H9 (cell line): ENCODE measurements around the gene AADAT. TPM values are rescaled to one million over a fixed set of nuclear protein-coding genes. Genes with fewer than 3 reads are reported as not detected.

Experiments used
- DNase-seq: peaks from one replicate; pipeline ENCODE4 v3.0.0-alpha.2; 2017
- H2AFZ ChIP-seq: one replicate; pipeline ENCODE4 v1.6.1; 2013; ENCODE audit warnings: mild to moderate bottlenecking, low read length, control low read depth, moderate library complexity
- H2AK5ac ChIP-seq: 2 replicates; pipeline ENCODE4 v1.6.1; 2013; ENCODE audit warnings: low read length, control low read depth, mixed read lengths; ENCODE audit not compliant: insufficient read length
- H2BK120ac ChIP-seq: one replicate; pipeline ENCODE4 v1.6.1; 2013; ENCODE audit warnings: low read depth, mild to moderate bottlenecking, low read length, control low read depth, inconsistent platforms; ENCODE audit not compliant: poor library complexity, severe bottlenecking
- H2BK12ac ChIP-seq: 2 replicates; pipeline ENCODE4 v1.6.1; 2013; ENCODE audit warnings: low read length, control low read depth, mixed read lengths, low read depth; ENCODE audit not compliant: insufficient read length
- H2BK15ac ChIP-seq: 2 replicates; pipeline ENCODE4 v1.6.1; 2013; ENCODE audit warnings: low read depth, low read length, control low read depth
- H2BK20ac ChIP-seq: one replicate; pipeline ENCODE4 v1.6.1; 2013; ENCODE audit warnings: low read depth, mild to moderate bottlenecking, low read length, control low read depth, inconsistent platforms; ENCODE audit not compliant: poor library complexity, severe bottlenecking
- H2BK5ac ChIP-seq: 2 replicates; pipeline ENCODE4 v1.6.1; 2013; ENCODE audit warnings: low read length, control low read depth, mixed read lengths; ENCODE audit not compliant: insufficient read length
- H3K14ac ChIP-seq: 2 replicates; pipeline ENCODE4 v1.6.1; 2013; ENCODE audit warnings: low read length, control low read depth; ENCODE audit not compliant: insufficient read depth
- H3K18ac ChIP-seq: 2 replicates; pipeline ENCODE4 v1.6.1; 2013; ENCODE audit warnings: low read depth, mild to moderate bottlenecking, mixed read lengths, low read length, control low read depth; ENCODE audit not compliant: insufficient read length
- H3K23ac ChIP-seq: 2 replicates; pipeline ENCODE4 v1.6.1; 2013; ENCODE audit warnings: low read length, control low read depth, mixed read lengths, low read depth; ENCODE audit not compliant: insufficient read length
- H3K23me2 ChIP-seq: 2 replicates; pipeline ENCODE4 v1.6.1; 2013; ENCODE audit warnings: low read depth, mild to moderate bottlenecking, mixed read lengths, low read length, control low read depth; ENCODE audit not compliant: insufficient read length, poor library complexity, severe bottlenecking
- H3K27ac ChIP-seq: 2 replicates; pipeline ENCODE4 v1.5.1; 2013; ENCODE audit warnings: low read length, control low read depth, mixed read lengths, low read depth; ENCODE audit not compliant: insufficient read length
- H3K27me3 ChIP-seq: 2 replicates; pipeline ENCODE4 v1.6.1; 2013; ENCODE audit warnings: low read length, control low read depth, inconsistent platforms; ENCODE audit not compliant: insufficient read depth
- H3K4ac ChIP-seq: 2 replicates; pipeline ENCODE4 v1.6.1; 2013; ENCODE audit warnings: low read depth, mild to moderate bottlenecking, control low read depth, inconsistent platforms, low read length, moderate library complexity
- H3K4me1 ChIP-seq: 2 replicates; pipeline ENCODE4 v1.6.1; 2013; ENCODE audit warnings: low read length, control low read depth, inconsistent platforms; ENCODE audit not compliant: insufficient read depth
- H3K4me2 ChIP-seq: 2 replicates; pipeline ENCODE4 v1.6.1; 2013; ENCODE audit warnings: low read length, control low read depth, mixed read lengths; ENCODE audit not compliant: insufficient read length, insufficient read depth
- H3K56ac ChIP-seq: 2 replicates; pipeline ENCODE4 v1.6.1; 2013; ENCODE audit warnings: low read depth, mild to moderate bottlenecking, mixed read lengths, low read length, control low read depth; ENCODE audit not compliant: insufficient read length
- H3K79me1 ChIP-seq: 2 replicates; pipeline ENCODE4 v1.6.1; 2013; ENCODE audit warnings: low read depth, mild to moderate bottlenecking, moderate library complexity, low read length, control low read depth, inconsistent platforms; ENCODE audit not compliant: insufficient read depth, poor library complexity, severe bottlenecking
- H3K79me2 ChIP-seq: 2 replicates; pipeline ENCODE4 v1.6.1; 2013; ENCODE audit warnings: low read length, control low read depth, inconsistent platforms; ENCODE audit not compliant: insufficient read depth
- H3K9ac ChIP-seq: 2 replicates; pipeline ENCODE4 v1.6.1; 2013; ENCODE audit warnings: low read length, control low read depth, mixed read lengths; ENCODE audit not compliant: insufficient read length; ENCODE audit errors: extremely low read depth
- H3K9me3 ChIP-seq: one replicate; pipeline ENCODE4 v1.6.1; 2013; ENCODE audit warnings: low read depth, low read length, inconsistent platforms; ENCODE audit not compliant: control insufficient read depth
- H3T11ph ChIP-seq: one replicate; pipeline ENCODE4 v1.6.1; 2013; ENCODE audit warnings: mild to moderate bottlenecking, low read length, control low read depth, inconsistent platforms
- H4K20me1 ChIP-seq: one replicate; pipeline ENCODE4 v1.6.1; 2013; ENCODE audit not compliant: control insufficient read depth, insufficient read length, insufficient read depth
- H4K5ac ChIP-seq: 2 replicates; pipeline ENCODE4 v1.6.1; 2013; ENCODE audit warnings: low read depth, mild to moderate bottlenecking, mixed read lengths, low read length, control low read depth; ENCODE audit not compliant: insufficient read length
- H4K8ac ChIP-seq: replicated peaks from 2 replicates; pipeline ENCODE4 v1.6.1; 2013; ENCODE audit warnings: low read length, control low read depth, mixed read lengths, low read depth; ENCODE audit not compliant: insufficient read length
- H4K91ac ChIP-seq: 2 replicates; pipeline ENCODE4 v1.6.1; 2013; ENCODE audit warnings: low read depth, mild to moderate bottlenecking, moderate library complexity, mixed read lengths, low read length, control low read depth; ENCODE audit not compliant: insufficient read length
- H3K27ac Mint-ChIP-seq, 3 experiments: 2 replicates in 2 of 3; 3 replicates in 1 of 3; pipeline ENCODE4 v1.8.0; 2020 to 2021; ENCODE audit warnings: mixed read lengths in 3 of 3, mild to moderate bottlenecking in 1 of 3, moderate library complexity in 1 of 3
- H3K27me3 Mint-ChIP-seq: 2 replicates; pipeline ENCODE4 v1.8.0; 2021; ENCODE audit warnings: low read depth, mild to moderate bottlenecking, moderate library complexity, mixed read lengths
- H3K36me3 Mint-ChIP-seq, 3 experiments: 2 replicates in 2 of 3; 3 replicates in 1 of 3; pipeline ENCODE4 v1.8.0; 2020 to 2021; ENCODE audit warnings: low read depth in 3 of 3, mixed read lengths in 3 of 3; ENCODE audit not compliant: insufficient read depth in 1 of 3
- H3K4me1 Mint-ChIP-seq, 2 experiments: 2 replicates each; pipeline ENCODE4 v1.8.0; 2020; ENCODE audit warnings: mixed read lengths in 2 of 2
- H3K4me3 Mint-ChIP-seq, 2 experiments: 2 replicates in 1 of 2; 3 replicates in 1 of 2; pipeline ENCODE4 v1.8.0; 2020 to 2021; ENCODE audit warnings: mild to moderate bottlenecking in 2 of 2, mixed read lengths in 2 of 2, moderate library complexity in 1 of 2
- H3K9me3 Mint-ChIP-seq, 2 experiments: 2 replicates in 1 of 2; 3 replicates in 1 of 2; pipeline ENCODE4 v1.8.0; 2020; ENCODE audit warnings: mild to moderate bottlenecking in 2 of 2, mixed read lengths in 2 of 2, moderate library complexity in 1 of 2
- WGBS: extraction: QIAGEN DNeasy Blood & Tissue Kit; methylation state at CpG from one replicate; pipeline ENCODE4 v1.1.7; 2013; ENCODE audit warnings: missing lambda C conversion rate, low lambda C conversion rate, mixed read lengths; ENCODE audit not compliant: insufficient read length; ENCODE audit errors: extremely low coverage; 5-methylcytosine and 5-hydroxymethylcytosine counted together
- total RNA-seq: library from RNA; stranded (reverse); gene quantifications from 2 replicates; pipeline ENCODE4 v1.2.1, GENCODE V29; 2021
- TF ChIP-seq, protein P1 (sequence below): fragments of 200-600 bp; sonication (generic); conservative IDR thresholded peaks from 3 replicates; pipeline ENCODE4 v1.8.0; 2021; ENCODE audit warnings: antibody characterized with exemption, mild to moderate bottlenecking

Gene AADAT
- total RNA-seq, 1 experiment from 2014 or later = 14.1 TPM

DNA sequence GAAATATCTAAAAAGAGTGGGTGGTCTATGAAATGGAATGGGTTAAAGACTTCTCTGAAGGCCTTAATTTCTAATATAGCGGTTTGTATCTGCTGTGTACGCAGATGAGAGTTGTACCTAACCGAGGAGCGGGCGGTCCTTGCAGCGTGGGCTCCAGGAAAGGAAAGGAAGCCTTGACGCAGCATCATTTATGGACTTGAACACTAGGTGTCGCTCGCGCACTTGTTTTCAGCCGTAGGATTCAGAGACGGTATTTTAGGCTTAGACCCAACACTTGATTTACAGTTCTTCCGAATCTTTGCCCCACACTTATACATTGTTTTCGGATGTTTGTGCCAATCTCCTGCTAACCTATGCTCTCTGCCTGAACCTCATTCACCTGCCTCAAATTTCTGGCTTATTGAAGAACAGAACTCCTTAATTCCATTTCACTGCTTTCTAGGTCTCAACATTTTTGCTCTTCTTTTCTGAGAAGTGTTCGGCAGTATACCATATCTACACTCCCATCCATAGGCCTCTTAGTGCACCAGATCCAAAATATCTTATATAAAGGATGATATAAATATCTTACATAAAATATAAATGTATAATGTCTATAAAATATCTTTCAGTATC, 48.9 kb upstream of the AADAT start:
- Histone ChIP-seq H3K4ac (no peak overlapping the region), H2BK20ac (no peak overlapping the region), H4K5ac (no peak overlapping the region), H2AFZ (peak overlapping the region; percentile 89), H3K23ac (no peak overlapping the region), H2BK5ac (no peak overlapping the region), H3K56ac (no peak overlapping the region), H3K18ac (no peak overlapping the region), H3K27ac (no peak overlapping the region), H3T11ph (no peak overlapping the region), H3K14ac (no peak overlapping the region), H3K27me3 (no peaks in the 10 kb centered on the region), H3K4me2 (no peak overlapping the region), H3K9ac (no peak overlapping the region), H4K20me1 (no peaks in the 10 kb centered on the region), H3K79me1 (no peaks in the 10 kb centered on the region), H3K9me3 (peaks cover 6% of the 10 kb centered on the region), H2BK120ac (no peak overlapping the region), H4K91ac (no peak overlapping the region), H2BK12ac (no peak overlapping the region), H3K79me2 (peaks cover 2% of the 10 kb centered on the region; the same call in 1 of the 2 replicates), H3K23me2 (no peaks in the 10 kb centered on the region), H2AK5ac (no peak overlapping the region), H2BK15ac (no peak overlapping the region), H3K4me1 (no peaks in the 10 kb centered on the region), H4K8ac (no peak overlapping the region)
- WGBS = no CpG with 5 or more reads among the region's 15 CpGs
- Mint-ChIP-seq H3K4me1 (peaks cover 3 to 6% of the 10 kb centered on the region in 2 experiments; a peak in 3 of 4 replicates), H3K27ac (no peak overlapping the region; a peak in 1 of 7 replicates), H3K9me3 (peaks cover 12 to 18% of the 10 kb centered on the region in 2 experiments), H3K4me3 (no peak overlapping the region), H3K27me3 (no peaks in the 10 kb centered on the region), H3K36me3 (peaks cover 1 to 12% (median 5%) of the 10 kb centered on the region in 3 experiments; a peak in 6 of 7 replicates)
- DNase-seq = peak; percentile 81
- TF ChIP-seq, protein P1, sequence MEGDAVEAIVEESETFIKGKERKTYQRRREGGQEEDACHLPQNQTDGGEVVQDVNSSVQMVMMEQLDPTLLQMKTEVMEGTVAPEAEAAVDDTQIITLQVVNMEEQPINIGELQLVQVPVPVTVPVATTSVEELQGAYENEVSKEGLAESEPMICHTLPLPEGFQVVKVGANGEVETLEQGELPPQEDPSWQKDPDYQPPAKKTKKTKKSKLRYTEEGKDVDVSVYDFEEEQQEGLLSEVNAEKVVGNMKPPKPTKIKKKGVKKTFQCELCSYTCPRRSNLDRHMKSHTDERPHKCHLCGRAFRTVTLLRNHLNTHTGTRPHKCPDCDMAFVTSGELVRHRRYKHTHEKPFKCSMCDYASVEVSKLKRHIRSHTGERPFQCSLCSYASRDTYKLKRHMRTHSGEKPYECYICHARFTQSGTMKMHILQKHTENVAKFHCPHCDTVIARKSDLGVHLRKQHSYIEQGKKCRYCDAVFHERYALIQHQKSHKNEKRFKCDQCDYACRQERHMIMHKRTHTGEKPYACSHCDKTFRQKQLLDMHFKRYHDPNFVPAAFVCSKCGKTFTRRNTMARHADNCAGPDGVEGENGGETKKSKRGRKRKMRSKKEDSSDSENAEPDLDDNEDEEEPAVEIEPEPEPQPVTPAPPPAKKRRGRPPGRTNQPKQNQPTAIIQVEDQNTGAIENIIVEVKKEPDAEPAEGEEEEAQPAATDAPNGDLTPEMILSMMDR = peak; percentile 86
